GM23338 (cell line): ENCODE results near the gene CFAP74.

Experiments
- EZH2 ChIP-seq: fragments of 200-600 bp; sonication (generic); IDR thresholded peaks from one replicate; pipeline ENCODE4 v1.8.0; 2017; ENCODE audit warnings: antibody characterized with exemption, mild to moderate bottlenecking, low read depth; ENCODE audit not compliant: unreplicated experiment
- EZH2phosphoT487 ChIP-seq: fragments of 200-600 bp; sonication (generic); IDR thresholded peaks from one replicate; pipeline ENCODE4 v1.8.1; 2018; ENCODE audit warnings: antibody characterized with exemption; ENCODE audit not compliant: unreplicated experiment
- JUNB ChIP-seq: IDR thresholded peaks from one replicate; pipeline ENCODE4 v1.6.1; 2016; ENCODE audit warnings: antibody characterized with exemption; ENCODE audit not compliant: unreplicated experiment
- STAT1 ChIP-seq: IDR thresholded peaks from one replicate; pipeline ENCODE4 v1.6.1; 2016; ENCODE audit warnings: antibody characterized with exemption; ENCODE audit not compliant: unreplicated experiment
- ZNF331 ChIP-seq: fragments of 250-450 bp; sonication (Bioruptor Pico); IDR thresholded peaks from 2 replicates; pipeline ENCODE4 v1.5.0; 2020; ENCODE audit warnings: low read depth, mild to moderate bottlenecking, moderate library complexity
- TF ChIP-seq, protein P1 (sequence below), 2 experiments: fragments of 200-600 bp in 1 of 2; sonication (generic) in 1 of 2; conservative IDR thresholded peaks; 2 replicates each; pipeline versions ENCODE4 v1.5.1 to v1.6.1; 2016 to 2017; ENCODE audit warnings: antibody characterized with exemption in 2 of 2, low read depth in 2 of 2, mild to moderate bottlenecking in 2 of 2, moderate library complexity in 1 of 2

DNA sequence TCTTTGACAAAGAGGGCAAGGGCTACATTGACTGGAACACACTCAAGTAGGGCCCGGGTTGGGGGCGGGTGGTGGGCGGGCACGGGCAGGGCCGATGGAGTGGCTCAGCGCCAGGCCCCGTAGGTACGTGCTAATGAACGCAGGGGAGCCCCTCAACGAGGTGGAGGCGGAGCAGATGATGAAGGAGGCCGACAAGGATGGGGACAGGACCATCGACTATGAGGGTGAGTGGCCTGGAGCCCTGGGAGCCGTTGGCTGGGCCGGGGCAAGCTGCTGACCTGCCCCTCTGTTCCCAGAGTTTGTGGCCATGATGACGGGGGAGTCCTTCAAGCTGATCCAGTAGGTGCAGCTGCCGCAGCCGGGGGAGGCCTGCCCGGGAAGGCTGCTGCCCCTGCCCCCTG is 86.7 kb downstream of the CFAP74 start:
- TF ChIP-seq, protein P1, sequence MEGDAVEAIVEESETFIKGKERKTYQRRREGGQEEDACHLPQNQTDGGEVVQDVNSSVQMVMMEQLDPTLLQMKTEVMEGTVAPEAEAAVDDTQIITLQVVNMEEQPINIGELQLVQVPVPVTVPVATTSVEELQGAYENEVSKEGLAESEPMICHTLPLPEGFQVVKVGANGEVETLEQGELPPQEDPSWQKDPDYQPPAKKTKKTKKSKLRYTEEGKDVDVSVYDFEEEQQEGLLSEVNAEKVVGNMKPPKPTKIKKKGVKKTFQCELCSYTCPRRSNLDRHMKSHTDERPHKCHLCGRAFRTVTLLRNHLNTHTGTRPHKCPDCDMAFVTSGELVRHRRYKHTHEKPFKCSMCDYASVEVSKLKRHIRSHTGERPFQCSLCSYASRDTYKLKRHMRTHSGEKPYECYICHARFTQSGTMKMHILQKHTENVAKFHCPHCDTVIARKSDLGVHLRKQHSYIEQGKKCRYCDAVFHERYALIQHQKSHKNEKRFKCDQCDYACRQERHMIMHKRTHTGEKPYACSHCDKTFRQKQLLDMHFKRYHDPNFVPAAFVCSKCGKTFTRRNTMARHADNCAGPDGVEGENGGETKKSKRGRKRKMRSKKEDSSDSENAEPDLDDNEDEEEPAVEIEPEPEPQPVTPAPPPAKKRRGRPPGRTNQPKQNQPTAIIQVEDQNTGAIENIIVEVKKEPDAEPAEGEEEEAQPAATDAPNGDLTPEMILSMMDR (conservative IDR thresholded peaks at IDR 0.05; ENCODE audit: low read depth in 2 of 2) = no peak
- no peak for TF ChIP-seq STAT1
- TF ChIP-seq EZH2phosphoT487 = no peak
- TF ChIP-seq JUNB = no peak
- no peak for TF ChIP-seq ZNF331 (CRISPR knock-in tag)
- no peak for TF ChIP-seq EZH2
